ENCODE data around the gene GRIK2. TPM values are rescaled to one million over a fixed set of nuclear protein-coding genes. Genes with fewer than 3 reads are reported as not detected.

The GRIK2 gene
- total RNA-seq, 2 donors from 2014 or later = 1.00 to 4.5 TPM

GRCh38 chr6:101482606-101483005, 89.1 kb downstream of the GRIK2 start:
- Mint-ChIP-seq H3K27ac (no peak overlapping the region), H3K9me3 (no peaks in the 10 kb centered on the region), H3K27me3 (ENCODE audit: insufficient read depth) (no peaks in the 10 kb centered on the region), H3K4me1 (peaks cover 17% of the 10 kb centered on the region), H3K4me3 (no peak overlapping the region), H3K36me3 (ENCODE audit: low read depth) (no peaks in the 10 kb centered on the region)
- no peak for DNase-seq
- no peaks in the 10 kb centered on the region for H3K9me3 ChIP-seq (ENCODE audit: control insufficient read depth, low read length)
- no peaks in the 10 kb centered on the region for H3K4me1 ChIP-seq (ENCODE audit: control insufficient read depth, insufficient read depth, low read length)
- no peak overlapping the region for H3K27ac ChIP-seq (ENCODE audit: low read depth, low read length)
- no peaks in the 10 kb centered on the region for H3K27me3 ChIP-seq (ENCODE audit: control insufficient read depth, insufficient read depth, low read length, poor library complexity, severe bottlenecking)
- H3K36me3 ChIP-seq (ENCODE audit: control insufficient read depth, insufficient read depth, low read length) = no peaks in the 10 kb centered on the region
- H3K4me3 ChIP-seq (ENCODE audit: low read length) = no peak overlapping the region
- 98% methylated on average over 2 of the region's 3 CpGs; no CpG with 5 or more reads in 1 of the 2 experiments for WGBS, 2 experiments (ENCODE audit: insufficient coverage in 1 of 2, insufficient read length in 1 of 2)
- H3K9ac ChIP-seq (ENCODE audit: extremely low read depth, low read length, poor library complexity, severe bottlenecking) = no peak overlapping the region
- no peak for TF ChIP-seq CTCF (conservative IDR thresholded peaks at IDR 0.05)

GRCh38 chr6:101484781-101485180, 91.3 kb downstream of the GRIK2 start:
- H3K36me3 Mint-ChIP-seq (ENCODE audit: low read depth) = no peaks in the 10 kb centered on the region
- H3K27ac Mint-ChIP-seq = no peak overlapping the region
- 95% methylated on average over 2 of the region's 3 CpGs; no CpG with 5 or more reads in 1 of the 2 experiments for WGBS, 2 experiments (ENCODE audit: insufficient coverage in 1 of 2, insufficient read length in 1 of 2)
- no peak for TF ChIP-seq CTCF (conservative IDR thresholded peaks at IDR 0.05)
- H3K27me3 Mint-ChIP-seq (ENCODE audit: insufficient read depth) = no peaks in the 10 kb centered on the region
- H3K36me3 ChIP-seq (ENCODE audit: control insufficient read depth, insufficient read depth, low read length) = no peaks in the 10 kb centered on the region
- peaks cover 17% of the 10 kb centered on the region for H3K4me1 Mint-ChIP-seq
- no peak for DNase-seq
- no peaks in the 10 kb centered on the region for H3K27me3 ChIP-seq (ENCODE audit: control insufficient read depth, insufficient read depth, low read length, poor library complexity, severe bottlenecking)
- H3K4me1 ChIP-seq (ENCODE audit: control insufficient read depth, insufficient read depth, low read length) = no peaks in the 10 kb centered on the region
- no peak overlapping the region for H3K9ac ChIP-seq (ENCODE audit: extremely low read depth, low read length, poor library complexity, severe bottlenecking)
- no peaks in the 10 kb centered on the region for H3K9me3 Mint-ChIP-seq
- no peaks in the 10 kb centered on the region for H3K9me3 ChIP-seq (ENCODE audit: control insufficient read depth, low read length)
- H3K4me3 ChIP-seq (ENCODE audit: low read length) = no peak overlapping the region
- no peak overlapping the region for H3K4me3 Mint-ChIP-seq
- H3K27ac ChIP-seq (ENCODE audit: low read depth, low read length) = no peak overlapping the region

GRCh38 chr6:101486124-101486523, 92.6 kb downstream of the GRIK2 start:
- Mint-ChIP-seq H3K4me3 (no peak overlapping the region), H3K27me3 (ENCODE audit: insufficient read depth) (no peaks in the 10 kb centered on the region), H3K9me3 (no peaks in the 10 kb centered on the region), H3K36me3 (ENCODE audit: low read depth) (no peaks in the 10 kb centered on the region), H3K27ac (peak overlapping the region; percentile 53), H3K4me1 (peaks cover 26% of the 10 kb centered on the region)
- no peaks in the 10 kb centered on the region for H3K27me3 ChIP-seq (ENCODE audit: control insufficient read depth, insufficient read depth, low read length, poor library complexity, severe bottlenecking)
- WGBS, 2 experiments (ENCODE audit: insufficient coverage in 1 of 2, insufficient read length in 1 of 2) = 36 to 57% methylated on average over 3 of the region's 3 CpGs
- no peak for TF ChIP-seq CTCF (conservative IDR thresholded peaks at IDR 0.05)
- H3K36me3 ChIP-seq (ENCODE audit: control insufficient read depth, insufficient read depth, low read length) = no peaks in the 10 kb centered on the region
- DNase-seq = no peak
- no peaks in the 10 kb centered on the region for H3K9me3 ChIP-seq (ENCODE audit: control insufficient read depth, low read length)
- no peak overlapping the region for H3K9ac ChIP-seq (ENCODE audit: extremely low read depth, low read length, poor library complexity, severe bottlenecking)
- H3K27ac ChIP-seq (ENCODE audit: low read depth, low read length) = no peak overlapping the region
- no peak overlapping the region for H3K4me3 ChIP-seq (ENCODE audit: low read length)
- H3K4me1 ChIP-seq (ENCODE audit: control insufficient read depth, insufficient read depth, low read length) = no peaks in the 10 kb centered on the region

All from endodermal cell (in vitro differentiated cells).